SK-N-SH (cell line): ENCODE data around the gene SYT1. TPM values are rescaled to one million over a fixed set of nuclear protein-coding genes. Genes with fewer than 3 reads are reported as not detected.
A peak's percentile ranks its signal among the peaks of the same experiment; 100 is the strongest.

Experiments used
- CTCF ChIA-PET: fragments of 300-600, 350-600 bp; formaldehyde crosslinking; extraction: SDS; loops from one replicate; lab custom pipeline; 2021; lab: Yijun Ruan, JAX
- POLR2A ChIA-PET: fragments of 350-600 bp; sonication (Branson Sonifier 250); formaldehyde crosslinking; extraction: SDS; loops from one replicate; lab custom pipeline; 2020; ENCODE audit warnings: antibody characterized with exemption, inconsistent platforms; lab: Yijun Ruan, JAX
- DNase-seq: peaks from one replicate; pipeline ENCODE4 v3.0.0; 2012
- H2AFZ ChIP-seq: fragments of 200-600 bp; sonication (generic); 2 replicates; pipeline ENCODE4 v1.8.1; 2016; ENCODE audit warnings: antibody characterized with exemption, mild to moderate bottlenecking, low read depth
- H3F3A ChIP-seq: fragments of 200-600 bp; sonication (generic); replicated peaks from 2 replicates; pipeline ENCODE3; 2016; ENCODE audit warnings: antibody characterized with exemption, mild to moderate bottlenecking; ENCODE audit not compliant: insufficient read depth
- H3K27ac ChIP-seq, 2 experiments: fragments of 200-500 bp in 1 of 2; fragments of 200-600 bp in 1 of 2; sonication (Bioruptor generic) in 1 of 2; sonication (generic), shearing (Covaris generic) in 1 of 2; 2 replicates each; pipeline versions ENCODE4 v1.5.1 to v1.6.1; 2014 to 2016; ENCODE audit warnings: low read depth in 2 of 2, inconsistent platforms in 1 of 2, low read length in 1 of 2, mild to moderate bottlenecking in 1 of 2, mixed read lengths in 1 of 2
- H3K27me3 ChIP-seq: fragments of 200-600 bp; sonication (generic), shearing (Covaris generic); 2 replicates; pipeline ENCODE4 v1.6.1; 2016; ENCODE audit warnings: mixed run types; ENCODE audit not compliant: insufficient read depth
- H3K36me3 ChIP-seq, 2 experiments: fragments of 200-500 bp in 1 of 2; fragments of 200-600 bp in 1 of 2; sonication (Bioruptor generic) in 1 of 2; sonication (generic) in 1 of 2; replicated peaks in 1 of 2; 2 replicates each; pipeline versions ENCODE3 to v1.5.1; 2014 to 2016; ENCODE audit warnings: low read length in 1 of 2, mild to moderate bottlenecking in 1 of 2; ENCODE audit not compliant: insufficient read depth in 2 of 2, control insufficient read depth in 1 of 2
- H3K4me1 ChIP-seq, 2 experiments: fragments of 200-500 bp in 1 of 2; fragments of 200-600 bp in 1 of 2; sonication (Bioruptor generic) in 1 of 2; sonication (generic), shearing (Covaris generic) in 1 of 2; 2 replicates each; pipeline versions ENCODE4 v1.5.1 to v1.6.1; 2014 to 2016; ENCODE audit warnings: low read depth in 1 of 2, low read length in 1 of 2, mixed run types in 1 of 2; ENCODE audit not compliant: insufficient read depth in 2 of 2, control insufficient read depth in 1 of 2
- H3K4me2 ChIP-seq: fragments of 200-600 bp; sonication (generic), shearing (Covaris generic); 2 replicates; pipeline ENCODE4 v1.6.1; 2017; ENCODE audit warnings: mixed run types
- H3K4me3 ChIP-seq, 2 experiments: fragments of 200-500 bp in 1 of 2; fragments of 200-600 bp in 1 of 2; sonication (Bioruptor generic) in 1 of 2; sonication (generic), shearing (Covaris generic) in 1 of 2; 2 replicates each; pipeline versions ENCODE4 v1.5.1 to v1.8.1; 2014 to 2016; ENCODE audit warnings: low read depth in 2 of 2, inconsistent platforms in 1 of 2, low read length in 1 of 2, mild to moderate bottlenecking in 1 of 2, mixed read lengths in 1 of 2, moderate library complexity in 1 of 2
- H3K79me2 ChIP-seq: fragments of 200-600 bp; sonication (generic); 2 replicates; pipeline ENCODE4 v1.8.1; 2017; ENCODE audit warnings: mild to moderate bottlenecking; ENCODE audit not compliant: insufficient read depth
- H3K9ac ChIP-seq: fragments of 200-600 bp; sonication (generic); 2 replicates; pipeline ENCODE4 v1.6.1; 2017; ENCODE audit warnings: mixed run types
- H3K9me2 ChIP-seq: fragments of 200-600 bp; sonication (generic); 2 replicates; pipeline ENCODE4 v1.6.1; 2017; ENCODE audit warnings: mixed run types
- H3K9me3 ChIP-seq: fragments of 200-600 bp; sonication (generic); 2 replicates; pipeline ENCODE4 v1.6.1; 2017; ENCODE audit warnings: mixed run types, mild to moderate bottlenecking, moderate library complexity
- H4K20me1 ChIP-seq: fragments of 200-600 bp; sonication (generic); 2 replicates; pipeline ENCODE4 v1.6.1; 2017; ENCODE audit warnings: mild to moderate bottlenecking, mixed run types; ENCODE audit not compliant: insufficient read depth
- CTCF ChIP-seq: fragments of 200-600 bp; sonication (generic); IDR thresholded peaks from 2 replicates; pipeline ENCODE4 v1.6.1; 2017; ENCODE audit warnings: antibody characterized with exemption, mild to moderate bottlenecking, moderate library complexity
- EP300 ChIP-seq, 2 experiments: IDR thresholded peaks; 2 replicates each; pipeline versions ENCODE4 v1.4.0 to v1.6.1; 2012; ENCODE audit warnings: borderline replicate concordance in 1 of 2, low read depth in 1 of 2, low read length in 1 of 2
- EZH2phosphoT487 ChIP-seq: fragments of 200-600 bp; sonication (generic); IDR thresholded peaks from 2 replicates; pipeline ENCODE4 v1.6.1; 2017; ENCODE audit warnings: low read depth, mixed run types, mild to moderate bottlenecking, antibody characterized with exemption, moderate library complexity, borderline replicate concordance
- GABPA ChIP-seq: IDR thresholded peaks from 2 replicates; pipeline ENCODE4 v1.4.0; 2012; ENCODE audit warnings: low read depth, mild to moderate bottlenecking
- MAX ChIP-seq: IDR thresholded peaks from 2 replicates; pipeline ENCODE4 v1.4.0; 2012; ENCODE audit warnings: low read depth
- PBX3 ChIP-seq: IDR thresholded peaks from 2 replicates; pipeline ENCODE4; 2012
- POLR2AphosphoS5 ChIP-seq: IDR thresholded peaks from 2 replicates; pipeline ENCODE4 v1.6.1; 2012; ENCODE audit warnings: low read depth, low read length
- RAD21 ChIP-seq: IDR thresholded peaks from 2 replicates; pipeline ENCODE4 v1.6.1; 2012; ENCODE audit warnings: mild to moderate bottlenecking, low read length
- TEAD4 ChIP-seq: IDR thresholded peaks from 2 replicates; pipeline ENCODE4 v1.4.0; 2012; ENCODE audit warnings: mild to moderate bottlenecking, borderline replicate concordance; ENCODE audit not compliant: insufficient read depth
- USF2 ChIP-seq: fragments of 150-350 bp; IDR thresholded peaks from 2 replicates; pipeline ENCODE4 v1.6.1; 2017; ENCODE audit warnings: antibody characterized with exemption, low read length, low read depth, borderline replicate concordance
- polyA plus RNA-seq, 3 experiments: library from polyadenylated mRNA; depleted of rRNA; stranded (reverse); fragments of >200 nt; gene quantifications; 2 replicates each; pipeline ENCODE4 v1.2.3, GENCODE V29; 2012

SYT1 gene
- polyA plus RNA-seq, 1 of the 3 experiments (the other 2 are of a cell fraction), result 12.7 TPM

DNA sequence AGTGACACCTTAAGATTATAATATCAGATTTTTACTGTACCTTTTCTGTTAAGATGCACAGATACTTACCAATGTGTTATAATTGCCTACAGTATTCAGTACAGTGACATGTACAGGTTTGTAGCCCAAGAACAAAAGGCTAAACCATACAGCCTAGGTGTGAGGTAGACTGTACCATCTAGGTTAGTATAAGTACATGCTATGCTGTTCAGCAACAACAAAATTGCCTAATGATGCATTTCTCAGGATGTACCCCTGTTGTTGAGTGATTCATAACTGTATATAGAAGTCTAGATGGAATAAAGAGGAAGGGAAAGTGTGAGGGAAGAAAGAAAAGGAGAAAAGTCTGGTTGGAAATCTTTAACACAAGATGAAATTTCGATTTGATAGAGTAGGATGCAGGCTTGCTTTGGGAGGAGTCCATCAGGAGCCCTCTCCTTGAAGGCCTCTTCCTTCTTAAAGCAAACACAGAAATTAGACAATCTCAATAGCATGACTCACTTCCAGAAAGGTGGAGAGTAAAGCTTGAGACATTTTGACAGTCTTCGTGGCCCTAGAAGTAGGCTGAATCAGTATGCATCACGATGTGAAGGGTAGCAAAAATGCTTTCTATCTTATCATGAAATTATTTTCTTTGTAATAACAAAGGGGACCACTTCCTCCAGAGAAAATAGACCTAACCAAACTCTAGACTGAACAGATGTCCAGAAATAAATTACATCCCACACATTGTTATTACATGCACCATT lies 191.5 kb downstream of the SYT1 start (continued):
- TF ChIP-seq CTCF, result no peak
- TF ChIP-seq POLR2AphosphoS5, result no peak
- TF ChIP-seq GABPA, result no peak
- peak; percentile 20; the same call in 1 of the 2 replicates for TF ChIP-seq MAX
- TF ChIP-seq EP300 (IDR thresholded peaks at IDR 0.05; ENCODE audit: borderline replicate concordance in 1 of 2, low read depth in 1 of 2, low read length in 1 of 2), result peak in 1 of 2 experiments; percentile 33; a peak in 1 of 4 replicates

- H3K4me2 ChIP-seq, result peak overlapping the region; percentile 28
- no peak for DNase-seq
- peaks cover 0 to 43% of the 10 kb centered on the region in 2 experiments for H3K4me1 ChIP-seq
- H2AFZ ChIP-seq, result no peak overlapping the region
- peak; percentile 26; the same call in 1 of the 2 replicates for TF ChIP-seq PBX3
- TF ChIP-seq USF2, result no peak
- TF ChIP-seq EZH2phosphoT487, result no peak
- H3K79me2 ChIP-seq, result no peaks in the 10 kb centered on the region
- CTCF ChIA-PET, result no interaction called here
- H3K27me3 ChIP-seq, result no peaks in the 10 kb centered on the region
- H3F3A ChIP-seq, result peaks cover 28% of the 10 kb centered on the region
- H4K20me1 ChIP-seq, result no peaks in the 10 kb centered on the region
- peak overlapping the region in 1 of 2 experiments; percentile 79; a peak in 2 of 4 replicates for H3K27ac ChIP-seq
- H3K9me3 ChIP-seq, result no peaks in the 10 kb centered on the region
- no peaks in the 10 kb centered on the region for H3K36me3 ChIP-seq
- H3K4me3 ChIP-seq, result peak overlapping the region in 1 of 2 experiments; percentile 15; a peak in 1 of 4 replicates
- no peaks in the 10 kb centered on the region for H3K9me2 ChIP-seq
- H3K9ac ChIP-seq, result no peak overlapping the region
- POLR2A ChIA-PET, result no interaction called here
Measured at GRCh38 chr12:79056775-79057174, 192.2 kb downstream of the SYT1 start.

DNA sequence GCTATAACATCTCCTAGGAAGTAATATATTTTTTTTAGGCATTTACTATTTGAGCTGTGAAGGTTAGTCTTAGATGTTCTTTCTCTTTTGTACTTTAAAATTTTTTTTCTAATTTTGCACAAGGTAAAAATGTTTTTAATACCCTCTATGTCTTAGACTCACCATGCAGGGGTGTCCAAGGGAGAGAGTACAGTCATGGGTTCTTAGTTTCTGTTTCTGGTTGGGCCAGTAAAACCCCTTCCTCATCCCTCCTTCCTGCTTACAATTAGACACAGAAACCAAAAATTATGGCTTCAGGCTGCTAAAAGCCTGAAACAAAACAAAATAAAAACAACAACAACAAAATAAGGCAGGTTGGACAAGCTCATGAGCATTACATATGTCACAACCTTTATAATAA lies 193.0 kb downstream of the SYT1 start:
- ChIA-PET POLR2A (no interaction called here), CTCF (interaction anchor here (0.6 kb wide), 1 partner anchor 70 kb away, joined by 4 read pairs; no protein-coding TSS in a partner anchor)
- no peak overlapping the region for H3K9ac ChIP-seq
- H3K9me3 ChIP-seq, result no peaks in the 10 kb centered on the region
- no peak overlapping the region for H2AFZ ChIP-seq
- no peaks in the 10 kb centered on the region for H4K20me1 ChIP-seq
- H3K4me1 ChIP-seq, result peaks cover 0 to 51% of the 10 kb centered on the region in 2 experiments
- H3K9me2 ChIP-seq, result no peaks in the 10 kb centered on the region
- H3K4me2 ChIP-seq, result peak overlapping the region; percentile 28; the same call in 1 of the 2 replicates
- H3K27ac ChIP-seq, result peak overlapping the region in 1 of 2 experiments; percentile 79; a peak in 2 of 4 replicates
- no peaks in the 10 kb centered on the region for H3K27me3 ChIP-seq
- no peak overlapping the region for H3K4me3 ChIP-seq
- no peaks in the 10 kb centered on the region for H3K79me2 ChIP-seq
- TF ChIP-seq TEAD4 (no peak), RAD21 (no peak)
- H3F3A ChIP-seq, result peaks cover 28% of the 10 kb centered on the region
- DNase-seq, result no peak
- no peaks in the 10 kb centered on the region for H3K36me3 ChIP-seq
